GM10266 (cell line): ENCODE results near the gene MT1HL1.
"Not testable (repeated sequence)": the region's sequence is repeated elsewhere in the genome, so short reads cannot be mapped to it uniquely, and the experiment has no call there.

Experiments
- DNase-seq: peaks from one replicate; pipeline ENCODE4 v3.0.0; 2012; ENCODE audit errors: extremely low spot score
- TF ChIP-seq, protein P1 (sequence below): IDR thresholded peaks from 2 replicates; pipeline ENCODE4 v1.5.1; 2012; ENCODE audit warnings: mild to moderate bottlenecking, low read depth; ENCODE audit not compliant: control insufficient read depth, insufficient read depth; ENCODE audit errors: missing control alignments

MT1HL1 gene

GRCh38 chr1:236979149-236979900 lies 24.9 kb downstream of the MT1HL1 start:
- no peak for DNase-seq
- TF ChIP-seq, protein P1, sequence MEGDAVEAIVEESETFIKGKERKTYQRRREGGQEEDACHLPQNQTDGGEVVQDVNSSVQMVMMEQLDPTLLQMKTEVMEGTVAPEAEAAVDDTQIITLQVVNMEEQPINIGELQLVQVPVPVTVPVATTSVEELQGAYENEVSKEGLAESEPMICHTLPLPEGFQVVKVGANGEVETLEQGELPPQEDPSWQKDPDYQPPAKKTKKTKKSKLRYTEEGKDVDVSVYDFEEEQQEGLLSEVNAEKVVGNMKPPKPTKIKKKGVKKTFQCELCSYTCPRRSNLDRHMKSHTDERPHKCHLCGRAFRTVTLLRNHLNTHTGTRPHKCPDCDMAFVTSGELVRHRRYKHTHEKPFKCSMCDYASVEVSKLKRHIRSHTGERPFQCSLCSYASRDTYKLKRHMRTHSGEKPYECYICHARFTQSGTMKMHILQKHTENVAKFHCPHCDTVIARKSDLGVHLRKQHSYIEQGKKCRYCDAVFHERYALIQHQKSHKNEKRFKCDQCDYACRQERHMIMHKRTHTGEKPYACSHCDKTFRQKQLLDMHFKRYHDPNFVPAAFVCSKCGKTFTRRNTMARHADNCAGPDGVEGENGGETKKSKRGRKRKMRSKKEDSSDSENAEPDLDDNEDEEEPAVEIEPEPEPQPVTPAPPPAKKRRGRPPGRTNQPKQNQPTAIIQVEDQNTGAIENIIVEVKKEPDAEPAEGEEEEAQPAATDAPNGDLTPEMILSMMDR, result no peak

- TF ChIP-seq, protein P1, result no peak
- no peak for DNase-seq
Measured at GRCh38 chr1:236978740-236979139, 25.5 kb downstream of the MT1HL1 start.

GRCh38 chr1:236975461-236975860 lies 28.8 kb downstream of the MT1HL1 start:
- no peak for DNase-seq
- TF ChIP-seq, protein P1, result no peak

DNA sequence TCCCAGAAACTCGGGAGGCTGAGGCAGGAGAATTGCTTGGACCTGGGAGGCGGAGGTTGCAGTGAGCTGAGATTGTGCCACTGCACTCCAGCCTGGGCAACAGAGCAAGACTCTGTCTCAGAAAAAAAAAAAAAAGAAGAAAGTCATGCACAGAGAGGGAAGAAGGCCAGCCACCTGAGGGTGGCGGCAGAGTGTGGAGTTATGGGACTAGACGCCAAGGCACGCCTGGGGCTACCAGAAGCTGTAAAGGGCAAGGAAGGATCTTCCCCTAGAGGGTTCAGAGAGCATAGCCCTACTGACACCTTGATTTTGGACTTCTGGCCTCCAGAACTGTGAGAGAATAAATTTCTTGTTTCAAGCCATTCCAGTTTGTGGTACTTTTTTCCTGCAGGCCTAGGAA lies 30.2 kb downstream of the MT1HL1 start:
- DNase-seq, result not testable (repeated sequence)

- DNase-seq, result no peak
- TF ChIP-seq, protein P1, result no peak
Measured at GRCh38 chr1:236966636-236967035, 37.6 kb downstream of the MT1HL1 start.

GRCh38 chr1:236963920-236964319 lies 40.3 kb downstream of the MT1HL1 start:
- no peak for DNase-seq
- TF ChIP-seq, protein P1, result no peak

DNA sequence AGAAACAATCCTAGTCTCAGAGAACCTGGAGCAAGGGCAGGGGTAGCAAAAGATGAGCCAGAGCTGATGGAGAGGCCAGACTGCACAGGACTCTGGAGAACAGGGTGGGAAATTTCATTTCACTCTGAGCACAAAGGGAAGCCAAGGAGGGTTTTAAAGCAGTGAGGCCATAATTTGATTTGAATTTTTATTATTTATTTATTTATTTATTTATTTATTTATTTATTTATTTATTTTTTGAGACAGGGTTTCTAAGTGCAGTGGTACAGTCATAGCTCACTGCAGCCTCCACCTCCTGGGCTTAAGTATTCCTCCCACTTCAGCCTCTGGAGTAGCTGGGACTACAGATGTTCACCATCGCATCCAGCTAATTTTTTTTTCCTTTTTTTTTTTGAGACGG lies 45.1 kb downstream of the MT1HL1 start:
- DNase-seq, result no peak
- TF ChIP-seq, protein P1, result no peak

DNA sequence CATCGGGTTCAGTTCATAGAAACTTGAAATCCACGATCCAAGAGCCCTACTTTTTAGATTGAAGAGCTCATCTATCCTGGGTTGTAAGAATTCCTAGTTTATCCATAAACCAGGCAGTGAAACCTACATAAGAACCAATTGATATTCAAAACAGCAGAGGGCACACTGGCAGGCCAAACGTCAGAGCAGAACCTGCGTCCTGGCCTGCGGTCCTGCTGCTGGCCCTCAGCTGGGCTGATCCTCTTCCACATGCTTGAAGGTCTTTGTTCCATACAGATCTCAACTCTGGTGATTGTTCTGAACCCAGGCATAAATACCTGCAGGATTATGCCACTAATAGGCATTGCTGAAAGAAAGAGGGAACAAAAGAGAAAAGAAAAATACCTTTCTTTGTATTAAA lies 47.0 kb downstream of the MT1HL1 start:
- no peak for DNase-seq
- TF ChIP-seq, protein P1, result no peak
